Sigmoid colon (tissue), 4 donors: ENCODE results near the gene RPAP2.

Experiments used
- POLR2A ChIP-seq, 2 donors: fragments of 450-650 bp; IDR thresholded peaks; one replicate each; pipeline ENCODE4 v1.6.1; 2016; ENCODE audit warnings: antibody characterized with exemption in 2 of 2, mild to moderate bottlenecking in 2 of 2, moderate library complexity in 2 of 2
- POLR2AphosphoS5 ChIP-seq, 4 donors: sonication (generic); formaldehyde crosslinking; IDR thresholded peaks; one replicate each; pipeline ENCODE4 v1.6.1; 2017; ENCODE audit warnings: antibody characterized with exemption in 4 of 4
- TF ChIP-seq, protein P1 (sequence below), 4 experiments: fragments of 450-650 bp in 3 of 4; fragments of 200-600 bp in 1 of 4; IDR thresholded peaks; one replicate each; pipeline ENCODE4 v1.5.1; 2016 to 2019; ENCODE audit warnings: antibody characterized with exemption in 4 of 4, mild to moderate bottlenecking in 3 of 4, moderate library complexity in 2 of 4

DNA sequence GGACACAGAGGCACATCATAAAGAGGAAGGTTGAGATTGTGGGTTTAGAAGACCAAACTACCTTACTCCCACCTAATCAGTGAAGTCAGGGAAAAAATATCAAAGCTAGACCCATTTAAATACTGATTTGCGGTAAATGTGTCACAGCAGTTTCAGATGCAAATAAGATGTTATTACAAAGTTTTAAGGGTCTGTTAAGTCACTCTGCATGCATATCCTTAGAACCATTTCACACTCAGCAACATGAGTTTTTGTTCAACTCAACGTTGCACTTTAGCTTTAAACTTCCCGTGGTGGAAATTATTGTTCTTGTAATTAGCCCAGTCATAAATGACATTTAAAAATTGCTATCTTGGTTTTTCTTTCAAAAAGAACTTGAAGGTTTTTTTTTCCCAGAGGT, 34.8 kb downstream of the RPAP2 start:
- TF ChIP-seq POLR2A (IDR thresholded peaks at IDR 0.05) (no peak), POLR2AphosphoS5 (IDR thresholded peaks at IDR 0.05) (no peak)
- TF ChIP-seq, protein P1, sequence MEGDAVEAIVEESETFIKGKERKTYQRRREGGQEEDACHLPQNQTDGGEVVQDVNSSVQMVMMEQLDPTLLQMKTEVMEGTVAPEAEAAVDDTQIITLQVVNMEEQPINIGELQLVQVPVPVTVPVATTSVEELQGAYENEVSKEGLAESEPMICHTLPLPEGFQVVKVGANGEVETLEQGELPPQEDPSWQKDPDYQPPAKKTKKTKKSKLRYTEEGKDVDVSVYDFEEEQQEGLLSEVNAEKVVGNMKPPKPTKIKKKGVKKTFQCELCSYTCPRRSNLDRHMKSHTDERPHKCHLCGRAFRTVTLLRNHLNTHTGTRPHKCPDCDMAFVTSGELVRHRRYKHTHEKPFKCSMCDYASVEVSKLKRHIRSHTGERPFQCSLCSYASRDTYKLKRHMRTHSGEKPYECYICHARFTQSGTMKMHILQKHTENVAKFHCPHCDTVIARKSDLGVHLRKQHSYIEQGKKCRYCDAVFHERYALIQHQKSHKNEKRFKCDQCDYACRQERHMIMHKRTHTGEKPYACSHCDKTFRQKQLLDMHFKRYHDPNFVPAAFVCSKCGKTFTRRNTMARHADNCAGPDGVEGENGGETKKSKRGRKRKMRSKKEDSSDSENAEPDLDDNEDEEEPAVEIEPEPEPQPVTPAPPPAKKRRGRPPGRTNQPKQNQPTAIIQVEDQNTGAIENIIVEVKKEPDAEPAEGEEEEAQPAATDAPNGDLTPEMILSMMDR (IDR thresholded peaks at IDR 0.05), result no peak
